DOHH2 (cell line): ENCODE results near the gene IL1RN.

Experiments used
- CTCF ChIP-seq: fragments of 200-600 bp; sonication (generic); IDR thresholded peaks from one replicate; pipeline ENCODE4 v1.5.1; 2014; ENCODE audit warnings: antibody characterized with exemption, mild to moderate bottlenecking, low read depth, low read length; ENCODE audit not compliant: poor library complexity, severe bottlenecking
- EZH2phosphoT487 ChIP-seq: fragments of 200-600 bp; sonication (generic); IDR thresholded peaks from 2 replicates; pipeline ENCODE4 v1.6.1; 2017; ENCODE audit warnings: borderline replicate concordance, mild to moderate bottlenecking, antibody characterized with exemption, low read length, moderate library complexity, mixed read lengths

GRCh38 chr2:113091231-113091896 is 36.0 kb upstream of the IL1RN start:
- TF ChIP-seq CTCF (no peak), EZH2phosphoT487 (no peak)
